ENCODE data around the gene OR8B3.

The OR8B3 gene

DNA sequence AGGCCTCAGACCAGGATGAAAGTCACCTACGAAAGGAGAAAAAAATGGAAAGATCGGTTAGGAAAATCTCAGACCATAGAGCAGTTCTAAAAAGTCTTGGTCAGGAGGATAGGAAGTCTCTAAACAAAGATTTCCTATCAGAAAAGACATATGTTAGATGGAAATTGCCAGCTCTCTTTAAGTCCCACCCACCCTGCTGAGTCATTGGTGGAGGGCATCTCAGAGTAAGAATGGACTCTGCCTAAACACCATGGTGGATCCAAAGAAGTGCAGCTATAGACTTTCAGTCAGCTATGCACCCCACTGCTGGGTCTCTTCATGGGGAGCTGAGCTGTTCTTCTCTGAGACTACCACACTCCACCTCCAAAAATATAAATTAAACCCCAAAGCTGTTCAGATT is 18.2 kb downstream of the OR8B3 start:
- no peak overlapping the region for H3K4me3 ChIP-seq
- no peak overlapping the region for H3K27ac ChIP-seq

DNA sequence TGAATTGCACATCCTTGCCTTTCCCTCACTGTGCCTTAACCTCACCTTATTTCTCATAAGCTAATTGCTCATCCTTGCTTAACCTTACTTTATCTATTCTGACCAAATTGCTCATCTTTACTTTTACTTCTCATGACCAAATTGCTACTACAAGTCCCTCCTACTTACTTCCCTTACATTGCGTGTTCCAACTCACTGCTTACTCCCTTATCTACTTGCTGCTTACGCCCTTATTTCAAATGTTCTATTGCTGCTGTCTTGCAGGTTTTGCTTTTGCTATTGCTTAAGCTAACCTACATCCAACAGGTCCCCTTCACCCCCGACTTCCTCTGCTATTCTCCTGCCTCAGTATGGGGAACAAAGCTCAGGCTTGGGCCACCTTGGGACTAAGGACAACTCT is 22.5 kb downstream of the OR8B3 start:
- Histone ChIP-seq H3K27ac (no peak overlapping the region), H3K4me3 (no peak overlapping the region)

DNA sequence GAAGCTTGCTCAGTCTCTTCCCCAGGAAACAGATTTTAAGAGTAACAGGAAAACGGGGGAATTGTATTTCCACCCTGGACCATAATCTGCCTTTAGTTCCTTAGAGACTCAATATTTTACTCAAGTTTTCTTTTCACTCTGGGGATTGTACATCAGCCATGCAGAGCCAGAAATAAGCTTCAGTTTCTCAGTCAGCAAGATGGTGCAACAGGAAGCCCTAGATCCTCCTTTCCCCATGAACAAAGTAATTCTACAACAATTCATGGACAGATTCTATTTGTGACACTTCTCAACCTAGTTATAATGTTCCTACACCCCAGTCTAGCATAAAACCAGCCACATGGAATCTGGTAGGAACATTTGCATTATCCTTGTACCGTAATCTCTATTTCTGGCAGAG is 39.3 kb downstream of the OR8B3 start:
- Histone ChIP-seq H3K4me3 (no peak overlapping the region), H3K27ac (no peak overlapping the region)

DNA sequence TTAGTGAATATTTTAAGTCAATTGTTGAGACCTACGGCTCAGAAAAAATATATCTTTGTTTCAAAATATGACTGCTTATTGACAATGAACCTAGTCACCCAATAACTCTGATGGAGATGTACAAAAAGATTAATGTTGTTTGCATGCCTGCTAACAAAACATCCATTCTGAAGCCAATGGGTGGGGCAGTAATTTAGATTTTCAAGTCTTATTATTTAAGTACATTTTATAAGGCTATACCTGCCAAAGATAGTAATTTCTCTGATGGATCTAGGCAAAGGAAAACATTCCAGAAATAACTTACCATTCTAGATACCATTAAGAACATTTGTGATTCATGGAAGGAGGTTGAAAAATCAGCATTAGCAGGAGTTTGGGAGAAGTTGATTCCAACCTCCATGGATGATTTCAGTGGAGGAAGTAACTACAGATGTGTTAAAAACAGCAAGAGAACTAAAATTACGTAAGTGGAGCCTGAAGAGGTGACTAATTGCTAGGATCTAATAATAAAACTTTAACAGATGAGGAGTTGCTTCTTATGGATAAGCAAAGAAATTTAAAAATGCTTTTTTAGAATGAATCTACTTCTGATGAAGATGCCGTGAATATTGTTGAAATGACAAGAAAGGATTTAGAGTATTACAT is 52.4 kb downstream of the OR8B3 start:
- Histone ChIP-seq H3K4me3 (no peak overlapping the region), H3K27ac (no peak overlapping the region)
